Ovary (tissue), 10 donors: ENCODE data around the gene CBX1. TPM values are rescaled to one million over a fixed set of nuclear protein-coding genes. Genes with fewer than 3 reads are reported as not detected.

ENCODE experiments used
- DNase-seq, 5 donors: peaks; one replicate each; pipeline ENCODE4 v3.0.0-alpha.2; 2019 to 2020
- H3K27ac ChIP-seq, 2 donors: fragments of 200-600 bp; one replicate each; pipeline versions ENCODE4 v1.5.1 to v1.8.0; 2019 to 2022
- H3K27me3 ChIP-seq: fragments of 200-600 bp; one replicate; pipeline ENCODE4 v1.8.0; 2022
- H3K36me3 ChIP-seq: fragments of 200-600 bp; sonication (generic); one replicate; pipeline ENCODE4 v1.5.1; 2019
- H3K4me1 ChIP-seq: one replicate; pipeline ENCODE4 v1.8.1; 2013; ENCODE audit warnings: mild to moderate bottlenecking, moderate library complexity; ENCODE audit not compliant: insufficient read depth
- H3K4me3 ChIP-seq: fragments of 200-600 bp; sonication (generic); one replicate; pipeline ENCODE4 v1.5.1; 2017
- H3K9me3 ChIP-seq, 2 donors: fragments of 200-600 bp in 1 of 2; sonication (generic) in 1 of 2; one replicate each; pipeline versions ENCODE4 v1.5.1 to v1.8.1; 2013 to 2019; ENCODE audit warnings: mild to moderate bottlenecking in 1 of 2, moderate library complexity in 1 of 2
- CTCF ChIP-seq, 3 donors: fragments of 450-650 bp in 2 of 3; fragments of 200-600 bp in 1 of 3; IDR thresholded peaks; one replicate each; pipeline versions ENCODE4 v1.5.1 to v1.8.0; 2016 to 2022; ENCODE audit warnings: antibody characterized with exemption in 3 of 3, mild to moderate bottlenecking in 1 of 3
- EP300 ChIP-seq: sonication (generic); formaldehyde crosslinking; IDR thresholded peaks from one replicate; pipeline ENCODE4 v1.6.1; 2017; ENCODE audit warnings: antibody characterized with exemption
- POLR2A ChIP-seq: fragments of 450-650 bp; IDR thresholded peaks from one replicate; pipeline ENCODE4 v1.6.1; 2017; ENCODE audit warnings: antibody characterized with exemption, mild to moderate bottlenecking, moderate library complexity
- WGBS, 3 donors: extraction: QIAGEN DNeasy Blood & Tissue Kit in 1 of 3; methylation state at CpG; one replicate each; pipeline versions ENCODE4 v1.1.5 to v1.1.7; 2013 to 2017; 5-methylcytosine and 5-hydroxymethylcytosine counted together
- intact Hi-C, 4 donors: fragments of 100-400 bp; cut with DNase I; formaldehyde crosslinking; loops; one replicate each; pipeline versions ENCODE4 v1.11.0 to v1.15.1; 2022 to 2023
- long read RNA-seq, 3 donors: library from polyadenylated mRNA in 2 of 3; unstranded in 2 of 3; transcript quantifications; one replicate each; pipeline ENCODE4 v2.0.0 and lab custom pipeline, GENCODE V29; 2021 to 2026
- polyA plus RNA-seq, 2 donors: library from polyadenylated mRNA; stranded (reverse); fragments of 200-250 nt in 1 of 2; fragments of 350-450 nt in 1 of 2; fragmentation: Illumina TruSeq in 1 of 2; extraction: RNeasy Lipid Tissue Mini Kit (QIAGEN cat#74804) in 1 of 2; gene quantifications; one replicate each; pipeline ENCODE4 v1.2.3, GENCODE V29; 2013 to 2014
- total RNA-seq, 7 donors: library from RNA; depleted of rRNA in 2 of 7; stranded (reverse); fragments of >200 nt in 2 of 7; fragmentation: NEBNext Ultra II Directional in 3 of 7; extraction: Animal tissue kit (Norgen Biotek cat#: 25700) in 3 of 7; gene quantifications; one replicate each; pipeline versions ENCODE4 v1.1.0 to v1.2.4, GENCODE V29; 2016 to 2023
- donor health status: DM: no; HTN: no; CAD: no; lungs with moderate emphysema.
- donor health status: DM: no; HTN: no; CAD: no.
- donor health status: Bipolar disorder and iron deficiency.
- donor health status: DM: yes; HTN: yes; CAD: no.
- donor health status: DM: no; HTN: no; CAD: no.
- donor health status: DM: yes; HTN: yes; CAD: no.

Gene CBX1
- total RNA-seq (10 to 100 TPM; 35.4 to 83.5 (median 70.0) TPM), polyA plus RNA-seq (100 to 1,000 TPM in 1 of 2 donors, 10 to 100 TPM in 1; 68.3 to 106 TPM)
- long read RNA-seq, donor 1, transcript CBX1-201 (5 exons, 2,232 nt) = major isoform, 14 of 25 reads
- long read RNA-seq, donor 1, partial matches to known transcripts = 9 of 25 reads
- long read RNA-seq, donor 1, other reads (novel, unspliced or antisense) = 2 of 25 reads
- long read RNA-seq, donor 2, transcript CBX1-201 (5 exons, 2,232 nt) = major isoform, 84 of 158 reads
- long read RNA-seq, donor 2, partial matches to known transcripts = 64 of 158 reads
- long read RNA-seq, donor 2, other reads (novel, unspliced or antisense) = 5 of 158 reads
- long read RNA-seq, donor 3, transcript CBX1-201 (5 exons, 2,232 nt) = major isoform, 8 of 12 reads
- long read RNA-seq, donor 3, partial matches to known transcripts = 1 of 12 reads
- long read RNA-seq, donor 3, other reads (novel, unspliced or antisense) = 3 of 12 reads

GRCh38 chr17:48101012-48101720, at the start of gene CBX1:
Gene CBX1, minus strand, starts transcription at chr17:48101478. Its CDS starts 24,474 bp downstream, at chr17:48077004.
- TF ChIP-seq CTCF (IDR thresholded peaks at IDR 0.05) (no peak), EP300 (no peak), POLR2A (peak; percentile 55)
- 0 to 1% (median 0%) methylated on average over 43 to 79 of the region's 79 CpGs for WGBS, 3 donors
- Histone ChIP-seq H3K4me3 (peak within 1 kb of the TSS; percentile 99), H3K27ac (peak within 1 kb of the TSS; percentile 70 to 73), H3K36me3 (no peaks in the 10 kb centered on the region), H3K9me3 (no peaks in the 10 kb centered on the region), H3K27me3 (no peaks in the 10 kb centered on the region), H3K4me1 (peaks cover 6% of the 10 kb centered on the region)
- intact Hi-C loops = no loop called here
- peak; percentile 89 to 94 (median 91) for DNase-seq

- WGBS, 3 donors = 40 to 49% (median 47%) methylated on average over 11 of the region's 11 CpGs
- no peak for DNase-seq
- Histone ChIP-seq H3K27ac (no peak overlapping the region), H3K4me1 (no peaks in the 10 kb centered on the region), H3K9me3 (no peaks in the 10 kb centered on the region), H3K36me3 (no peaks in the 10 kb centered on the region), H3K27me3 (no peaks in the 10 kb centered on the region), H3K4me3 (no peak overlapping the region)
- intact Hi-C loops = no loop called here
- TF ChIP-seq POLR2A = no peak
- no peak for TF ChIP-seq EP300
- TF ChIP-seq CTCF (IDR thresholded peaks at IDR 0.05) = no peak
Observed at GRCh38 chr17:48150597-48151001, 49.3 kb upstream of the CBX1 start.

GRCh38 chr17:48149787-48150463, 48.6 kb upstream of the CBX1 start:
- Histone ChIP-seq H3K27ac (no peak overlapping the region), H3K9me3 (no peaks in the 10 kb centered on the region), H3K36me3 (no peaks in the 10 kb centered on the region), H3K4me1 (no peaks in the 10 kb centered on the region), H3K27me3 (no peaks in the 10 kb centered on the region), H3K4me3 (no peak overlapping the region)
- TF ChIP-seq CTCF (IDR thresholded peaks at IDR 0.05) (no peak), POLR2A (no peak), EP300 (no peak)
- intact Hi-C loops = no loop called here
- WGBS, 3 donors = 63 to 69% (median 69%) methylated on average over 4 of the region's 4 CpGs
- no peak for DNase-seq
